Uterus (tissue), 4 donors: ENCODE results near the gene PTPRR. TPM values are rescaled to one million over a fixed set of nuclear protein-coding genes. Genes with fewer than 3 reads are reported as not detected.

Source experiments
- DNase-seq, 2 donors: peaks; one replicate each; pipeline ENCODE4 v3.0.0-alpha.2; 2019 to 2020
- H3K27ac ChIP-seq, 2 donors: fragments of 200-600 bp; sonication (generic); 1 replicate in 1 of 2; 2 replicates in 1 of 2; pipeline ENCODE4 v1.5.1; 2016 to 2018
- H3K27me3 ChIP-seq, 2 donors: fragments of 200-600 bp; sonication (generic); one replicate each; pipeline ENCODE4 v1.5.1; 2018 to 2019; ENCODE audit warnings: control low read depth in 1 of 2
- H3K36me3 ChIP-seq, 2 donors: fragments of 200-600 bp; sonication (generic); one replicate each; pipeline ENCODE4 v1.5.1; 2019; ENCODE audit warnings: control low read depth in 1 of 2
- H3K4me1 ChIP-seq, 2 donors: fragments of 200-600 bp; sonication (generic); one replicate each; pipeline ENCODE4 v1.5.1; 2018 to 2019; ENCODE audit warnings: control low read depth in 1 of 2
- H3K4me3 ChIP-seq, 2 donors: fragments of 200-600 bp; sonication (generic); 1 replicate in 1 of 2; 2 replicates in 1 of 2; pipeline ENCODE4 v1.5.1; 2018 to 2019; ENCODE audit warnings: mild to moderate bottlenecking in 1 of 2
- H3K9me3 ChIP-seq, 2 donors: fragments of 200-600 bp; sonication (generic); one replicate each; pipeline ENCODE4 v1.5.1; 2019; ENCODE audit warnings: control low read depth in 1 of 2
- POLR2A ChIP-seq, 2 donors: fragments of 450-650 bp; IDR thresholded peaks; one replicate each; pipeline ENCODE4 v1.6.1; 2016; ENCODE audit warnings: antibody characterized with exemption in 2 of 2, mild to moderate bottlenecking in 1 of 2, moderate library complexity in 1 of 2
- intact Hi-C: fragments of 100-400 bp; cut with DNase I; formaldehyde crosslinking; loops from one replicate; pipeline ENCODE4 v1.15.1; 2023; ENCODE audit warnings: low total_unique reads
- total RNA-seq, 4 donors: library from RNA; depleted of rRNA in 3 of 4; stranded (reverse); fragments of >200 nt in 3 of 4; gene quantifications; one replicate each; pipeline versions ENCODE4 v1.1.0 to v1.2.4, GENCODE V29; 2014 to 2023
- TF ChIP-seq, protein P1 (sequence below), 4 experiments: fragments of 200-600 bp in 2 of 4; fragments of 450-650 bp in 2 of 4; sonication (generic) in 2 of 4; IDR thresholded peaks; one replicate each; pipeline ENCODE4 v1.5.1; 2016 to 2019; ENCODE audit warnings: antibody characterized with exemption in 4 of 4, mild to moderate bottlenecking in 2 of 4, moderate library complexity in 1 of 4
- donor health status: DM: yes; HTN: yes; CAD: no.

PTPRR gene
- total RNA-seq, 4 donors from 2014 or later = 0.62 to 43.3 (median 7.6) TPM

DNA sequence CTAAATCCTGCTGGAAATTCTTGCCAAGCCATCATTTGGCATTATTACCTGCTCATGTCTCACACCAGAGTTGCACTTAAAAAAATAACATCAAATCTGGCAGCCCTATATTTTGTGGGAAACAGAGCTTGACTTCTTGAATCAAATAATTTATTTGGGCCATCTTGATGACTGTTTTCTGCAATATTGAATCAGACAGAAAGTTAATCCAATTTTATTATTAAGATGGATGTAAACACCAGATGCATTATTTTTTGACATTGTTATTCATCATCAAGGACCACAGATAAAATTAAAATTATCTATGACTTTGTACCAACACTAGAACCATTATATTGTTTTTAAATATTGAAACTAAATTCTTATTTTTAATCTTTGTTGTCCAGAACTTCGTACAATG lies 132.9 kb downstream of the PTPRR start:
- Histone ChIP-seq H3K27me3 (no peaks in the 10 kb centered on the region), H3K27ac (no peak overlapping the region), H3K4me3 (no peak overlapping the region), H3K36me3 (no peaks in the 10 kb centered on the region), H3K4me1 (no peaks in the 10 kb centered on the region), H3K9me3 (no peaks in the 10 kb centered on the region)
- intact Hi-C loops = no loop called here
- no peak for DNase-seq
- TF ChIP-seq POLR2A (IDR thresholded peaks at IDR 0.05) = no peak
- TF ChIP-seq, protein P1, sequence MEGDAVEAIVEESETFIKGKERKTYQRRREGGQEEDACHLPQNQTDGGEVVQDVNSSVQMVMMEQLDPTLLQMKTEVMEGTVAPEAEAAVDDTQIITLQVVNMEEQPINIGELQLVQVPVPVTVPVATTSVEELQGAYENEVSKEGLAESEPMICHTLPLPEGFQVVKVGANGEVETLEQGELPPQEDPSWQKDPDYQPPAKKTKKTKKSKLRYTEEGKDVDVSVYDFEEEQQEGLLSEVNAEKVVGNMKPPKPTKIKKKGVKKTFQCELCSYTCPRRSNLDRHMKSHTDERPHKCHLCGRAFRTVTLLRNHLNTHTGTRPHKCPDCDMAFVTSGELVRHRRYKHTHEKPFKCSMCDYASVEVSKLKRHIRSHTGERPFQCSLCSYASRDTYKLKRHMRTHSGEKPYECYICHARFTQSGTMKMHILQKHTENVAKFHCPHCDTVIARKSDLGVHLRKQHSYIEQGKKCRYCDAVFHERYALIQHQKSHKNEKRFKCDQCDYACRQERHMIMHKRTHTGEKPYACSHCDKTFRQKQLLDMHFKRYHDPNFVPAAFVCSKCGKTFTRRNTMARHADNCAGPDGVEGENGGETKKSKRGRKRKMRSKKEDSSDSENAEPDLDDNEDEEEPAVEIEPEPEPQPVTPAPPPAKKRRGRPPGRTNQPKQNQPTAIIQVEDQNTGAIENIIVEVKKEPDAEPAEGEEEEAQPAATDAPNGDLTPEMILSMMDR (IDR thresholded peaks at IDR 0.05) = no peak

DNA sequence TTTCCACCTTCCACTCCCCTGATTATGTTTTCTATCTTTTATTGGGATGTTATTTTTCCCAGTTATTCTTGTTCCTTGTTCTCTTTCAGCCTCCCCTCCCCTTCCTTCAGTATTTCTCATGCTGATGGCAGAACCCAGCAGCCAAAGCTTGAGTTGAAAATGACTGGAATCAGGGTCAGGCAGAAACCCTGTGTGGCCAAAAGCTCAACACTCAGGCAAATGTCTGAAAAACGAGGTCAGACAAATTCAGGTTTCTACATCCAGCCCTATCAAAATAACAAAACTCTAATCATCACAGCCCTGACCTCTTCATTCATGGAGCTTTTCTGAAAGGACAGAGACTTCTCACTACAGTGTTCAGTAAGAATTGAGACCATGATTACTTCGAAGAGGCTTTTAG lies 134.6 kb downstream of the PTPRR start:
- no peaks in the 10 kb centered on the region for H3K9me3 ChIP-seq
- H3K4me1 ChIP-seq = no peaks in the 10 kb centered on the region
- no peaks in the 10 kb centered on the region for H3K27me3 ChIP-seq
- H3K36me3 ChIP-seq = no peaks in the 10 kb centered on the region
- no peak overlapping the region for H3K4me3 ChIP-seq
- intact Hi-C loops = no loop called here
- no peak for TF ChIP-seq POLR2A (IDR thresholded peaks at IDR 0.05)
- TF ChIP-seq, protein P1 (IDR thresholded peaks at IDR 0.05) = no peak
- no peak for DNase-seq
- H3K27ac ChIP-seq = no peak overlapping the region

DNA sequence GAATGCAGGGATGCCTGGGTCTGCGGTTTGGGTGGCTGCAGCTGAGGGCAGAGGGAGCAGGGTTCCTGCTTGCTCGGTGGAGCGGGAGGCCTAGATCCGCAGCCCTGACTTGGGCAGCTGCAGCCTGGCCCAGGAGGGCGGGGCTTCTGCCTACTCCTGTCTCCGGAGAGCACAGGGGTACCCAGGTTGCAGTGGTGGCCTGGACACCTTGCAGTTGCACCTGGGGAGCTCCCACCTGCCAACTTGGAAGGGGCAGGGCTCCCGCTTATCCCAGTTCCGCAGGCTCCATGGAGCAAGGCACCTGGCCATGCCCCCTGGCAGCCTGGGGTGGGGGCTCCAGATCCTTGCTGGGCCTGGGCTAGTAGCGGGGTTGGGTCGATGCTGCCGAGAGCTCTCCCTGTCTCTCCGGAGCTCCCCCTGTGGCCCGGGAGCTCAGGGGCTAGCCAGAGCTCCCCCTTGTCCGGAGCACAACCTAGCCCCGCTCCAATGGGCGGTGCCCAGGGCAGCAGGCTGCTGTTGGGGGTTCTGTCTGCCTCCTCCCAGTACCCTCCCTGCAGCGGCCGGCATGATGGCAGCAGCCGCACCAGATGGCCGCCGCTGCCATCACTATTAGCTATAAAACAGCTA lies 136.4 kb downstream of the PTPRR start:
- Histone ChIP-seq H3K4me1 (no peaks in the 10 kb centered on the region), H3K27ac (no peak overlapping the region), H3K4me3 (no peak overlapping the region), H3K36me3 (no peaks in the 10 kb centered on the region), H3K27me3 (no peaks in the 10 kb centered on the region), H3K9me3 (no peaks in the 10 kb centered on the region)
- intact Hi-C loops = no loop called here
- TF ChIP-seq POLR2A (IDR thresholded peaks at IDR 0.05) = no peak
- TF ChIP-seq, protein P1 (IDR thresholded peaks at IDR 0.05) = no peak
- no peak for DNase-seq

DNA sequence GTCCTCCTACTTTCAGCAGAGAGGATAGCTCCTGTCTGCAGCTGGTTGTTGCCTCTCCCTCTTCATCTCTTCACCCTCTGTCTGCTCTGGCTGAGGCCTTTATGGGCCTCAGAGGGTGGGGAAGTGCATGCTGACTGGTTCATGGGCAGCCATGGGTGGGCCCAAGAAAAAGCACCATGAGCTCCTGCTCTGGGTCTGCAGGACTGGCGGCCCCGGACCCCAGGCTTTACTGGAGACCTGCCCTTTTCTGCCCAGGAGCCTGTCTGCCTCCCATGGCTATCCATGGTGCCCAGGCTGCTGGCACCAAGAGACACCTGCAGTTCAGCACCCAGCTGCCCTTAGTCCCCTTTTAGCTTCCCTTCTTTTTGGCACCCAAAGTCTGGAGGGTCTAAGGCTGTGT lies 137.1 kb downstream of the PTPRR start:
- TF ChIP-seq POLR2A (IDR thresholded peaks at IDR 0.05) = no peak
- TF ChIP-seq, protein P1 (IDR thresholded peaks at IDR 0.05) = no peak
- no peaks in the 10 kb centered on the region for H3K36me3 ChIP-seq
- DNase-seq = no peak
- no peaks in the 10 kb centered on the region for H3K4me1 ChIP-seq
- H3K4me3 ChIP-seq = no peak overlapping the region
- no peak overlapping the region for H3K27ac ChIP-seq
- H3K27me3 ChIP-seq = no peaks in the 10 kb centered on the region
- H3K9me3 ChIP-seq = no peaks in the 10 kb centered on the region
- intact Hi-C loops = no loop called here

GRCh38 chr12:70779250-70779649 lies 141.3 kb downstream of the PTPRR start:
- no peak overlapping the region for H3K4me3 ChIP-seq
- TF ChIP-seq POLR2A (IDR thresholded peaks at IDR 0.05) = no peak
- TF ChIP-seq, protein P1 (IDR thresholded peaks at IDR 0.05) = no peak
- no peak for DNase-seq
- H3K4me1 ChIP-seq = no peaks in the 10 kb centered on the region
- no peaks in the 10 kb centered on the region for H3K36me3 ChIP-seq
- H3K27me3 ChIP-seq = no peaks in the 10 kb centered on the region
- intact Hi-C loops = no loop called here
- H3K9me3 ChIP-seq = no peaks in the 10 kb centered on the region
- H3K27ac ChIP-seq = no peak overlapping the region
